NT2/D1 (cell line): ENCODE measurements around the gene NFKB1.

Experiments
- SUZ12 ChIP-seq: IDR thresholded peaks from 2 replicates; pipeline ENCODE4 v1.6.1; 2011; ENCODE audit not compliant: insufficient read length, insufficient read depth; ENCODE audit errors: extremely low read depth
- YY1 ChIP-seq: IDR thresholded peaks from 2 replicates; pipeline ENCODE4 v1.6.1; 2011; ENCODE audit not compliant: insufficient read length, insufficient read depth
- ZNF274 ChIP-seq: IDR thresholded peaks from 2 replicates; pipeline ENCODE4 v1.6.1; 2011; ENCODE audit warnings: mild to moderate bottlenecking, low read depth, low read length

DNA sequence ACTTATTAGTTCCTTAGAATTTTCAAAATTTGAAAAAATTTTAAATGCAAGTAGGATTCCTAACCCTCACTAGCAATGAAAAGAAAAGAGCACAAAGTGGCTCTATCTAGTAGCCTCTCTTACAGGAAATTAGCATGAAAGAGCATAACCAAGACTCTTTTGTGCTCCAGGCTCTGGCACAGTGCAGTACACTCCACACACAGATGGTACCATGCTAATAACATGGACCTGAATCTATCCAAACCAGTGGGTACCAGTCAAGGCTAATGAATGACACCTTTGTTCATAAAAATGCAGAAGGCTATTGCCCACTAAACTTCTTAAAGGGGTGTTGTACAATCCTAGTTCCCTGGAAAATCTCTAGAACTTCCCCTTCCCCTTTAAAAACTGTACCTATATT lies 140.6 kb downstream of the NFKB1 start:
- TF ChIP-seq SUZ12: no peak
- no peak for TF ChIP-seq YY1
- no peak for TF ChIP-seq ZNF274
